Heart left ventricle (tissue), 16 donors: ENCODE measurements around the gene CD22. TPM values are rescaled to one million over a fixed set of nuclear protein-coding genes. Genes with fewer than 3 reads are reported as not detected.

Source experiments
- ATAC-seq, 4 donors: fragments of 200-7000 bp; cut with Tn5 transposase; one replicate each; pipeline ENCODE4 v1.9.1; 2020 to 2022; ENCODE audit warnings: moderate library complexity in 4 of 4, mild to moderate bottlenecking in 3 of 4, moderate number of reproducible peaks in 1 of 4
- DNase-seq, 5 donors: peaks; one replicate each; pipeline ENCODE4 v3.0.0-alpha.2; 2020
- H3K27ac ChIP-seq, 12 donors: fragments of 200-600 bp; sonication (generic) in 4 of 12; one replicate each; pipeline versions ENCODE4 v1.5.0 to v1.8.0; 2016 to 2022; ENCODE audit warnings: mild to moderate bottlenecking in 2 of 12
- H3K27me3 ChIP-seq, 9 donors: fragments of 200-600 bp; sonication (generic) in 2 of 9; one replicate each; pipeline versions ENCODE4 v1.5.1 to v1.8.0; 2016 to 2022; ENCODE audit warnings: mild to moderate bottlenecking in 3 of 9
- H3K36me3 ChIP-seq, 9 donors: fragments of 200-600 bp; sonication (generic) in 2 of 9; one replicate each; pipeline versions ENCODE4 v1.5.0 to v1.8.0; 2018 to 2022; ENCODE audit warnings: mild to moderate bottlenecking in 2 of 9
- H3K4me1 ChIP-seq, 12 donors: fragments of 200-600 bp; sonication (generic) in 4 of 12; one replicate each; pipeline versions ENCODE4 v1.5.0 to v1.8.0; 2016 to 2022; ENCODE audit warnings: mild to moderate bottlenecking in 3 of 12
- H3K4me3 ChIP-seq, 12 donors: fragments of 200-600 bp; sonication (generic) in 4 of 12; one replicate each; pipeline versions ENCODE4 v1.5.0 to v1.8.0; 2017 to 2022; ENCODE audit warnings: mild to moderate bottlenecking in 9 of 12, moderate library complexity in 4 of 12
- H3K9me3 ChIP-seq, 12 donors: fragments of 200-600 bp; sonication (generic) in 4 of 12; one replicate each; pipeline versions ENCODE4 v1.5.0 to v1.8.0; 2016 to 2022; ENCODE audit warnings: mild to moderate bottlenecking in 1 of 12
- CTCF ChIP-seq, 12 donors: fragments of 200-600 bp; sonication (generic) in 4 of 12; IDR thresholded peaks; one replicate each; pipeline versions ENCODE4 v1.5.0 to v1.8.0; 2018 to 2022; ENCODE audit warnings: antibody characterized with exemption in 12 of 12, mild to moderate bottlenecking in 5 of 12
- POLR2A ChIP-seq, 2 donors: fragments of 450-650 bp; IDR thresholded peaks; one replicate each; pipeline ENCODE4 v1.6.1; 2017; ENCODE audit warnings: antibody characterized with exemption in 2 of 2, mild to moderate bottlenecking in 2 of 2, moderate library complexity in 2 of 2
- WGBS, 4 donors: extraction: QIAGEN DNeasy Blood & Tissue Kit in 2 of 4; methylation state at CpG; one replicate each; pipeline versions ENCODE4 v1.1.5 to v1.1.7; 2013 to 2018; 5-methylcytosine and 5-hydroxymethylcytosine counted together
- intact Hi-C, 10 donors: fragments of 100-400 bp; cut with DNase I; formaldehyde crosslinking; loops; one replicate each; pipeline versions ENCODE4 v1.11.1 to v1.14.2; 2022
- polyA plus RNA-seq, 2 donors: library from polyadenylated mRNA; stranded (reverse); fragments of 200-250 nt; gene quantifications; one replicate each; pipeline ENCODE4 v1.2.3, GENCODE V29; 2013
- total RNA-seq, 9 donors: library from RNA; depleted of rRNA in 2 of 9; stranded (reverse); fragments of >200 nt in 2 of 9; fragmentation: NEBNext Ultra II Directional in 3 of 9; extraction: Animal tissue kit (Norgen Biotek cat#: 25700) in 3 of 9; gene quantifications; one replicate each; pipeline versions ENCODE4 v1.1.0 to v1.2.4, GENCODE V29; 2016 to 2023
- donor health status: ischemic (EF 13 %, LVEDD 7.1; RV severe dilation, severe dysfunction).
- donor health status: healthy with polysubstance abuse.
- donor health status: DM: no; HTN: yes; CAD: no.
- donor health status: DM: no; HTN: no; CAD: no.
- donor health status: ischemic (EF 25% LVEDD 6.9; RV normal size, moderate dysfunction).
- donor health status: ischemic (EF 25% LVEDD 5.7; RV mildly dilated, moderate dysfunction).
- donor health status: healthy.
- donor health status: DM: yes; HTN: yes; CAD: no.
- donor health status: ischemic (EF 35%, LVEDD 5.7; RV mildly dilated, moderate dysfunction).
- donor health status: nonischemic (EF 11% LVEDD 7.7; RV severe dilation, severe dysfunction).
- donor health status: DM: yes; HTN: yes; CAD: no.
- donor health status: PGD.
- donor health status: ischemic (EF 29% LVEDD 5.4; RV normal size, mild dysfunction).
- donor health status: nonischemic (EF 23%, LVEDD 6.1; RV moderate dilation, normal function).

The CD22 gene
- total and polyA plus RNA-seq, 11 donors, result 0.11 to 3.3 (median 1.0) TPM; not detected in 2

- TF ChIP-seq POLR2A (IDR thresholded peaks at IDR 0.05) (no peak), CTCF (IDR thresholded peaks at IDR 0.05) (no peak)
- H3K9me3 ChIP-seq, result no peaks in the 10 kb centered on the region
- intact Hi-C loops, result loop anchor here in 6 of 10 donors (5.0 to 10.0 kb wide), 6 partner anchors 117 to 364 kb away; partner anchors contain the start of genes KRTDAP (in 2 of the 6) and KMT2B (in 1 of the 6)
- 91 to 100% (median 93%) methylated on average over 6 to 7 of the region's 7 CpGs for WGBS, 4 donors
- H3K4me3 ChIP-seq, result no peak overlapping the region
- H3K27me3 ChIP-seq, result peaks cover 0 to 9% (median 0%) of the 10 kb centered on the region in 9 donors
- DNase-seq (peak in 1 of 5 donors; percentile 50), ATAC-seq (no peak)
- no peaks in the 10 kb centered on the region for H3K36me3 ChIP-seq
- H3K27ac ChIP-seq, result no peak overlapping the region
- H3K4me1 ChIP-seq, result peaks cover 0 to 32% (median 0%) of the 10 kb centered on the region in 12 donors
Observed at GRCh38 chr19:35350591-35350990, 21.6 kb downstream of the CD22 start.

GRCh38 chr19:35351411-35352176 is 22.6 kb downstream of the CD22 start:
- TF ChIP-seq CTCF (IDR thresholded peaks at IDR 0.05) (no peak), POLR2A (IDR thresholded peaks at IDR 0.05) (no peak)
- ATAC-seq (peak in 1 of 4 donors; percentile 30), DNase-seq (peak in 1 of 5 donors; percentile 57)
- intact Hi-C loops, result loop anchor here (1.0 to 10.0 kb wide), 11 partner anchors 116 to 363 kb away; partner anchors contain the start of genes KRTDAP (in 2 of the 10) and KMT2B (in 1 of the 10)
- H3K4me1 ChIP-seq, result peaks cover 0 to 24% (median 0%) of the 10 kb centered on the region in 12 donors
- 93 to 96% (median 94%) methylated on average over 31 to 47 of the region's 47 CpGs for WGBS, 4 donors
- no peak overlapping the region for H3K27ac ChIP-seq
- H3K27me3 ChIP-seq, result peaks cover 0 to 9% (median 0%) of the 10 kb centered on the region in 9 donors
- no peaks in the 10 kb centered on the region for H3K9me3 ChIP-seq
- H3K4me3 ChIP-seq, result no peak overlapping the region
- H3K36me3 ChIP-seq, result no peaks in the 10 kb centered on the region

GRCh38 chr19:35352177-35352447 is 23.1 kb downstream of the CD22 start:
- Histone ChIP-seq H3K4me3 (no peak overlapping the region), H3K4me1 (peaks cover 0 to 19% (median 0%) of the 10 kb centered on the region in 12 donors), H3K27ac (no peak overlapping the region), H3K9me3 (no peaks in the 10 kb centered on the region), H3K36me3 (no peaks in the 10 kb centered on the region), H3K27me3 (peaks cover 0 to 9% (median 0%) of the 10 kb centered on the region in 9 donors)
- intact Hi-C loops, result loop anchor here (1.0 to 10.0 kb wide), 11 partner anchors 115 to 363 kb away; partner anchors contain the start of genes KRTDAP (in 2 of the 10) and KMT2B (in 1 of the 10)
- DNase-seq, result no peak
- TF ChIP-seq CTCF (IDR thresholded peaks at IDR 0.05) (no peak), POLR2A (IDR thresholded peaks at IDR 0.05) (no peak)
- no peak for ATAC-seq
- 77 to 86% (median 83%) methylated on average over 8 to 18 of the region's 18 CpGs for WGBS, 4 donors
